NK-92 (cell line): ENCODE results near the gene DUOX2.
"Not testable (repeated sequence)": the region's sequence is repeated elsewhere in the genome, so short reads cannot be mapped to it uniquely, and the experiment has no call there.

Experiments used
- DNase-seq: peaks from one replicate; lab custom pipeline; 2025; ENCODE audit not compliant: unreplicated experiment; lab: John Stamatoyannopoulos, UW

The DUOX2 gene

DNA sequence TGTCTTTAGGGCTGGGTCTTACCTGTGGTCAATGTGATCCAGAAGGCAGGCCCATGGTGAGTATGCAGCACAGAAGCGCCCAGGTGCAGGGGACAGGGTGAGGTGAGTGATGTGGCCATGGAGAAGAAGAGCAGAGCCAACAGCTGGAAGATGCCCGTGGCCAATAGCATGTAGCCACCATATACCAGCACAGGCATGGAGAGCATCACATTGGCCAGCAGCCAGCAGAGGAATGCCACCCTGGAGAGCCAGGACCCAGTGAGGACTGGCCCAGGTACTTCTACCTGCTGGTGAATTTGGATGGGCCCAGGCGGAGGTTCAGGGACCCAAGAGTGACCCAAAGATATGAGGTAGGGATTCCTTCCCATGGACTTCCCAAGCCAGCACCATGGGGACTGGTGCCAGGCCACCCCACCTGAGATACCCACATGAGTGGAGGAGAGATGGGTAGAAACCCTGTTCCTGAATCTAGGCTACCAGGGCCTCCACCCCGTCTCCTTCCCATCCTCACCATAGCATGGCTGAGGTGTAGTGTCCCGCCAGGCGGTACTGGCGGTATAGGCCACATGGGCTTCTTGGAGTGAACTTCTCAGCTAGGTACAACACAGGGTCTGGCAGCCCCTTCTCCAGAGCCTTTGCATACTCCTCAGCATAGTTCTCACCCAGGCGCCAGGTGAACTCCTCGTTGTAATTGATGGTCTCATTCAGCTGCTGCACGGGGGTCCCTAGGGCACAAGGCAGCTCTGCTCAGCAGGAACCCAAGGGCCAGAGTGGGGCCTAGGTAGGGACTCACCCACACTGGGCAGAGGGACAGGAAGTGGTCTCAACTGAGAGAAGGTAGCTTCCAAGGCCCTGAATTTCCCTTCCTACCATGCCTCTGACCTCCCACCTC lies 6.4 kb upstream of the DUOX2 start:
- DNase-seq: no peak

DNA sequence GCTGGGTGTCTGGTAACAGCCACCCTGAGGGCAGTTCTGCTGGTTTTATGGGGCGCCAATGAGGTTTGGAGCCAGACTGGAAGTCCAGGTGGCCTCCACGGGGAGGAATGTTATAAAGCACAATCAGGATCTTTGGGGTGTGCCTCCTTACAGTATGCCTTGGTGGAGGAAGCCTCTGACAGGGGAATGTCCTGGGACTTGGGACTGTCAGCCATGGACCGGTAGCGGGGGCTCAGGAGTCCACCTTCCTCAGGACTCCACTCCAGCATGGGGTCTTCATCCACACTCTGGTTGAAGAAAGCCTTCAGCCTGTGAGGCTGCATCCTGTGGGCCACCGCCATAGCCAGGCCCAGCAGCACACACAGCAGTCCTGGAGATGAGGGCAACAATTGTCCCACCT lies 5.0 kb upstream of the DUOX2 start:
- DNase-seq: no peak

DNA sequence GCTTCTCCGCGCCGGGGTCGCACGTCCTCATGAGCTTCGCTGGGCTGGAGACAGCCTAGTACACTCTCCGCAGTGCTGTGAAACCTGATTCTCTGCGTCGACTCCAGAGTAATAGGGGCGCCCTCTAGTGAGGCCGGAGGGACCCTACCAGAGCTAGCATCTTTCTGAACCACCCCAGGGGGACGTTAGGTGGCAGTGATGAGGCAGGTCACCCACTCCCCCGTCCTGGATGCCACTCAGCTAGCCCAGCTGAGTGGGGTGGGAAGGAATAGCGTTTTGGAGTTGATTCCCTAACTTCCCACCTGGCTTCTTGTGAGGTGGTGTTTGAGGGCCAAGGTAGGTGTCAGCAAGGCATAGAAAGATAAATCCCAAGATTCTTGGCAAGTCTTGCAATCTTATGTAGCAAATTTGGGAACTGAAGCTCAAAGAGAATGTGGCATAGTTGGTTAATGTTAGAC lies 4.2 kb upstream of the DUOX2 start:
- no peak for DNase-seq

DNA sequence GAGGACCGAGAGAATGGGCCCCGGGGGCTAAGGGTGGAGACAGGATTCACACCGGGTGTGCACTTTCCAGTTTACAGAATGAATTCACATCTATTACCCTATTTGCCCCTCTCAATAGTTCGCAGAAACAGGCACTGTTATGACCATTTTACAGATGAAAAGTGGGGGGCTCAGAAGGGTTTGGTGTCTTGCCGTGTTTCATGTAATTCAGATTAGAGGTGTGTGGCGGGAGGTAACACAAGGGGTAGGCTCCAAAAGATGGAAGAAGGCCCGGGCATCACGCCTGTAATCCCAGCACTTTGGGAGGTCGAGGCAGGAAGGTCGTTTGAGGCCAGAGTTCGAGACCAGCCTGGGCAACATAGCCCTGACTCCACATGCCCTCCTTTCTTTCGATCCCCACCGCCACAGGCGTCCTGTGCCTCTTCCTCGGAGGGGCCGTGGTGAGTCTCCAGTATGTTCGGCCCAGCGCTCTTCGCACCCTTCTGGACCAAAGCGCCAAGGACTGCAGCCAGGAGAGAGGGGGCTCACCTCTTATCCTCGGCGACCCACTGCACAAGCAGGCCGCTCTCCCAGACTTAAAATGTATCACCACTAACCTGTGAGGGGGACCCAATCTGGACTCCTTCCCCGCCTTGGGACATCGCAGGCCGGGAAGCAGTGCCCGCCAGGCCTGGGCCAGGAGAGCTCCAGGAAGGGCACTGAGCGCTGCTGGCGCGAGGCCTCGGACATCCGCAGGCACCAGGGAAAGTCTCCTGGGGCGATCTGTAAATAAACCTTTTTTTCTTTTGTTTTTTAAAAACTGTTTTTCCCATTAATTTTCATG lies 3.5 kb upstream of the DUOX2 start:
- DNase-seq: no peak

DNA sequence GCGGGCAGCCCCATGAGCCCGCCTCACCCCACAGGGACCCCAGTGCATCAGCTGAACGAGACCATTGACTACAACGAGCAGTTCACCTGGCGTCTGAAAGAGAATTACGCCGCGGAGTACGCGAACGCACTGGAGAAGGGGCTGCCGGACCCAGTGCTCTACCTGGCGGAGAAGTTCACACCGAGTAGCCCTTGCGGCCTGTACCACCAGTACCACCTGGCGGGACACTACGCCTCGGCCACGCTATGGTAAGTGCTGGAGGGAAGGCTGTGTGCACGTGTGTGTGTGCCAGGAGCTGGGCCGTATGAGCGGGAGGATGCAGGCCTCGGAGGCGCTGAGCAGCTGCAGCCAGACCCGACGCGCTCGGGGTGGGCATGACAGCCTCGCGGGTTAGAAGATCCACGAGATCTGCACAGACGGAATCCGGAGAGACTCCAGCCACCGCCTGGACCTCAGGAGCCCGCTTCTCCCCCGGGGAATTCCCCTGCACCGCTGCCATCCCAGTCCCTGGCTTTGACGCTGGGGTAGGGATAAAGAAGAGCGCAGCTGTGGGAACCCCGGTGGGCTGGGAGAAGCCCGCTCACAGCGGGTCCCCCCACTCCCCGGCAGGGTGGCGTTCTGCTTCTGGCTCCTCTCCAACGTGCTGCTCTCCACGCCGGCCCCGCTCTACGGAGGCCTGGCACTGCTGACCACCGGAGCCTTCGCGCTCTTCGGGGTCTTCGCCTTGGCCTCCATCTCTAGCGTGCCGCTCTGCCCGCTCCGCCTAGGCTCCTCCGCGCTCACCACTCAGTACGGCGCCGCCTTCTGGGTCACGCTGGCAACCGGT lies 2.7 kb upstream of the DUOX2 start:
- no peak for DNase-seq

DNA sequence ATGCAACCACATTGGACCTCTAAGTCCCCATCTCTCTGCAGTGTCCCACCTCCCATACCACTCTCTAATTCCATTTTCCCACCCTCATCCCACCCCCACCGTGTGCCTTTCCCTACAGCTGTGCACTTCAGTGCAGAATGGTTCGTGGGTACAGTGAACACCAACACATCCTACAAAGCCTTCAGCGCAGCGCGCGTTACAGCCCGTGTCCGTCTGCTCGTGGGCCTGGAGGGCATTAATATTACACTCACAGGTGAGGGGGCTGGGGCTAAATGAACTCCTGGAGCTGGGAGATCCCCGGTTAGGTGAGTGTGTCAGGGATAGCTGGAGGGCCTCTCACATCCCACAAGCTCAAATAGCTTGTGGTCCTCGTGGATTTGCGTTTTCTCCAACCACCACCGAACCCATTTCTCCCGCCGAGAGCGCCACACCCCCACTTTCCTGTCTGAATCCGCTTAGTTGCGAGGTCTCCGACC lies 2.1 kb upstream of the DUOX2 start:
- no peak for DNase-seq

DNA sequence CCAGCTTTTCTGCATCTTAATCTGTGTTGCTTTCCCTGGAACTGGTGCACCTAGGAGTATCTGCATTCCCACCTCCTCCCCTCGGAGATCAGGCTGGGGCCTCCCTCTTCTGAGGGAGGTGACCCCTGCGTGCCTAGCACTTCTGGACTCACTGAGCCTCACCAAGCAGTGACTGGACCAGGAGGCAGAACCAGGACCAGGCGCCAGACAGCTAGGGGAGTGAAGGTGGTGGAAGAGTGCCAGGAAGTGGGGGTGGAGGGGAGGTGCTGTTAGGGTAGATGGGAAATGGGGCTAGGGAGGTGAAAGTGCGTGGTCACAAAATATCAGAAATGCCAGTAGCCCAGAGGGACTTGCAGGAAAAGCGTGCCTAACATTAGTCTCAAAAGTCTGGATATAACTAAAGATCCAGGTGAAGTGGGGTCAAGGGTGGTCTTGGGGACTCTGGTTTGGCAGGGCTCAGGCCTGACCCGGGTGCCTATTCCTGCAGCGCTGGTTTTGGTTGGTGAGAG lies 1.4 kb upstream of the DUOX2 start:
- DNase-seq: no peak

DNA sequence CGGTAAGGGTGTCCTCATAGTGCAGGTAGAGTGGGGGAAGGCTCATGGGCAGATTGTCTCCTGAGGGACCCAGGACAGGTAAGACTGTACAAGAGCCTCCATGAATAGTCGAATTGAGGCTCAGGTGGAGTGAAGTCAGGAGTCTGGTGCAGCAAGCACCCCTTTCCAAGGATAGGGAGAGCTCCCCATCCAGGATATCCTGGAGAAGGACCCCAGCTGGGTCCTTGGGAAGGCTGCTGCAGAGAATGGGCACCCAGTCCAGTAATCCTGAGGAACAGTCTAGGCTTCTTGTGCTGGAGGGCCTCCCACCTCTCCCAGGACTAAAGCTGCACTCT lies 746 bp upstream of the DUOX2 start:
- DNase-seq: no peak

DNA sequence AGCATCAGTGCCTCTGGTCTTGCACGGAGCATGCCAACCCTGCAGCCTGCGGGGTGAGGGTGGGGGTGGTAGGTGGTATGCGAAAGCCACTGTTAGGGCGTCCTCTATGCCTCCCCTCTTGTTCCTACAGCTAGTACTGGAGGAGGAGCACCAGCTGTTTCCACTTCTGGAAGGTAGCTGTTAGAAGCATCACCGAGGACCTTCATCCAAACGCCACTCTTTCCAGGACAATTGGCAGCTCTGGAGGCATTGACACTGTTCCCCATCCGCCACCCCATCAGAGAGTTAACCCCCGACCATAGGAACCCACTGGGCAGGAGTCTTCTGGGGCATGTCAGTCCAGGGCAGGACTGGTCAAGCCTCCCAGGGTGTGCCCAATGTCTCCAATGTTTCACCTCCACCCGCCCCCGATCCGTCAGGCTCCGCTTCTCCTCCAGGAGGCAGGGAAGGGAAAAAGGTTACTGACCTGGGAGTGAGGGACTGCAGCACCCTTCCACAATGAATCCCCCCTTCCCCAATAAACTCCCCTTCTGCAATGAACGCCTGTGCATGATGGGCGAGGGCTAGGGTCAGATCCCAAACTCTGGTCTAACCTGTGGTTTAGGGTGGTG lies 487 bp downstream of the DUOX2 start:
- no peak for DNase-seq

DNA sequence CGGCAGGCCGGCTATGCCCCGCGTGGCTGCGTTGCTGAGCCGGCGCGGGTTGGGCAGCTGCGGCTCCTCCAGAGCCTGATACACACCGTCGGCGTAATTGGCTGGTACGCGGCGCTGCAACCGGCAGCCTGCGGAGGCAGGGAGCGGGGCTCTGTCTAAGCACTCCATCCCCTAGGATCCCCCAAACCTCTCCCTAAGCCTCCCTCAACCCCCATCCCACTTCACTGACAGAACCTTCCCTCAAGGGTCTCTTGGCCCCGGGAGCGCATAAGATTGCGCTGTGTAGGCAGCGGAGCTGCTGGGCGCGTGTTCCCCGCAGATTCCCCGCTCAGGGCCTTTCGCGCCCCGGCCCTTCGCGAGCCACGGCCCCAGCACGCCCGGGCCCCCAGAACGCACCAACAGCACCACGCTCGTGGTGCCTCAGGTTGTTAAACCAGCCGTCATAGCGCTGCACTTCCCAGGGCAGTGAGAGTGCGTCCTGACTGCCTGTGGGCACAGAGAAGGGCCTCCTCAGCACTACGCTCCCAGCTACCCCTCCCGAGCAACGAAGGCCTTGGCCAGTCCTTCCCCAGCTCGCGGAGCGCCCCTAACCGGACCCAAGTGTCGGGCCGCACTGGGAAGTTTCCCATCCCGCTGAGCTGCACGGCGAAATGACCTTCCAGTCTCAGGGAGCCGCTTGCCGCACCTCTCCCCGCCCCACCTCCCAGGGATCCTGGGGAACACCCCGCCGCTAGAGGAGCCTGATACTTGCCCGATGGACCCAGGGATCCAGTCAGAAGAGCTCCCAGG lies 1.2 kb downstream of the DUOX2 start:
- DNase-seq: no peak

DNA sequence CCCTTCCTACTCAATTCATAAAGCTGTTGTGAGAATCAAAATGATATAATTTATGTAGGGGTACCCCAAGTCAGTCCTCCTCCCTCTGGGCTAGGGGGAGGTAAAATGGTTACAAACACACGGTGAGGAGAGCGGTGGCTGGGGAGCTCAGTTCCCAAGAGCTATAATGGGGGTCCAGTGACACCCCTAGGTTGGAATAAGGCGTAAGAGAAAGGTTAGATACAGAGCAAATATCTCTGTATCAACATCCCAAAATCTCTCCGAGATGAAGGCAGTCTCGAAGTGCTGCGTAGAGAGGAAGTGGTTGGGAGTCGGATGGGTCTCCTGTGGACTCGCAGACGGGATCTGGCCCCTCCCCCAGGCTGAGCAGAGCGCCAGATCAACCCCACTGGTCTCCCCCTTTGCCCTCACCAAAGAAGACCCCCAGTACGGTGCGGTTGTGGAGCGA lies 1.8 kb downstream of the DUOX2 start:
- no peak for DNase-seq

DNA sequence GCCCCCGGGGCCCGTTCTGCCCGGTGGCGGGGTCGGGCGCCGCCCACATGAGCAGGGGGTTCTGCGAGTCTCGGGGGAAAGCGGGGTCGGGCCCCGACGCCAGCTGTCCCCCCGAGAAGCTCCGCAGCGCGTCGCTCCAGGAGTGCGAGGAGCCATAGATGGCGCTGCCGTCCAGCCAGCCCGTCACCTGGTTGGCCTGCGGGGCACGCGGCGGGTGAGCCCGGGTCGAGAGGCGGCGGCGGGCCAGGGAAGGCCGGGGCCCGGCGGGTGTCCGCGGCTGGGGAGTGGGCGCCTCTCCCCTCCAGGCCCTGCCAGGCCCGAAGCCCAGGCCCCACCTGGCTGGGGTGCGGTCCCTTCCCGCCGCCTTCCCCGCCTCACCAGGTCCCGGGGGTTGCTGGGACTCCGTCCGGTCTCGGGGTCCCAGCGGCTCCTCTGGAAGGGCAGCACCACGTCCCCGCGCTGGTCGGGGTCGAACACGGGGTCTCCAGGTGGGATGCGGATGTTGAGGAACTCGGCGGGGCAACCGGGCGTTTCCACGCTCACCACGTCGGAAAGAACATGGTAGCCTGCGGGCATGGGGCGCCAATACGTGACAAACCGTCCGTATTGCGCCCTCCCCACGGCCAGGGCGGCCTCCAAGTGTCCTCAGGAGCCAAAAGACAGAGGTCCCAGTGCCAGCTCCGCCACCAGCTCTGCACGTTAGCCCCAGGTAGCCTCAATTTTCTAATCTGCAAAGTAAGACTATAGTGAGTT lies 2.4 kb downstream of the DUOX2 start:
- no peak for DNase-seq

DNA sequence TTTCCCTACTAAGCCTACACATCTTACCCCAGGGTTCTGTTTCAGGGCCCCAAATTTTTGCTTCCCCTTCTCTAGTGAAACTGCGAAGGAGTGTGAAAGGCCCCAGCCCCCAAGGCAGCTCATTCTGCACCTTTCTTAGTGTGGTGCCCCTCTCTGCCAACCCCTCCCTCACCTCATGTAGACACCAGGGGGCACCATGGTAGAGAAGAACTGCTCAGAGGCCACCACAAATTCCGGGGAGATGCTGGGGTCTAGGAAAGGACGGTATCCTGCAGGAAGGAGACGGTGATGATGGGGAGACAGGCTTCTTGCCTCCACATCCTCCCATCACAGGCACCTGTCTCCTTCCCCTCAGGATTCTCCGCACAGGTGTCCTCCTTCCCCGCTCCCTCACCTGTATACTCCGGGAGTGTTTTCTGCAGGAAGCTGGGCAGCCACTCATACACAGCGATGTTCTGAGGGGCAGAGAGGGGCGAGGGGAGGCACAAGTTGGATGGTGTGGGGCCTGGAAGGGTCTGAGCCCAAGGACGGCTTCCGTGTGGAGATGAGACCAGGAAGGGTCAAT lies 3.6 kb downstream of the DUOX2 start:
- no peak for DNase-seq

DNA sequence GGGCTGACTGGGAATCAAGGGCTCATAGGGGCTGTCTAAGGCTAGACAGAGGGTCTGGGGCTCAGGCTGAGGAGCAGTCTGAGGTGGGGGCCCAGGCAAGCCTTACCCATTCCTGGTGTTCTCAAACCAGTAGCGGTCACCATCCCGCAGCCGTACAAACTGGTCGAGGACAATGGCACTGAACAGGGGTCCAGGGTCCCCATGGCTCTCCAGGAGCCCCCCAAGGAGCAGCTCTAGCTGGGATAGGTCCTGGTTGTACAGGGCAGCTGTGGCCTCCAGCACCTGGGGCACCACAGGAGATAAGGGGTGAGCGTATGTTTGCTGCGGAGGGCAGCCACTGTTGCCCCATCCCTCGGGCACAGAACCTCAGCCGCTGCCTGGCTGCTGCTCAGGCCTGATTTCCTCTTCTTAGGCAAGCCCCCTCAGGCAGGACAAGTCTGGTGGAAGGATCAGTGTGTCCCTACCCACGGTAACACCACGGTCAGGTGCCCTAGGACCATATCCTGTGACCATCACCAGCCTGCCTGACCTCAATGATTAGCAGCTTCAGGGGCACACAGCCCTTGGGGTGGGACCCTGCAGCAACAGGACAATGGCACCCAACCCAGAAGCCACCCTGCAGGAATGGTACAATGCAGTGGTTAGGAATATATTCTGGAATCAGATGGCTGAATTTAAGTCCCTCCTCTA lies 5.9 kb downstream of the DUOX2 start:
- no peak for DNase-seq

DNA sequence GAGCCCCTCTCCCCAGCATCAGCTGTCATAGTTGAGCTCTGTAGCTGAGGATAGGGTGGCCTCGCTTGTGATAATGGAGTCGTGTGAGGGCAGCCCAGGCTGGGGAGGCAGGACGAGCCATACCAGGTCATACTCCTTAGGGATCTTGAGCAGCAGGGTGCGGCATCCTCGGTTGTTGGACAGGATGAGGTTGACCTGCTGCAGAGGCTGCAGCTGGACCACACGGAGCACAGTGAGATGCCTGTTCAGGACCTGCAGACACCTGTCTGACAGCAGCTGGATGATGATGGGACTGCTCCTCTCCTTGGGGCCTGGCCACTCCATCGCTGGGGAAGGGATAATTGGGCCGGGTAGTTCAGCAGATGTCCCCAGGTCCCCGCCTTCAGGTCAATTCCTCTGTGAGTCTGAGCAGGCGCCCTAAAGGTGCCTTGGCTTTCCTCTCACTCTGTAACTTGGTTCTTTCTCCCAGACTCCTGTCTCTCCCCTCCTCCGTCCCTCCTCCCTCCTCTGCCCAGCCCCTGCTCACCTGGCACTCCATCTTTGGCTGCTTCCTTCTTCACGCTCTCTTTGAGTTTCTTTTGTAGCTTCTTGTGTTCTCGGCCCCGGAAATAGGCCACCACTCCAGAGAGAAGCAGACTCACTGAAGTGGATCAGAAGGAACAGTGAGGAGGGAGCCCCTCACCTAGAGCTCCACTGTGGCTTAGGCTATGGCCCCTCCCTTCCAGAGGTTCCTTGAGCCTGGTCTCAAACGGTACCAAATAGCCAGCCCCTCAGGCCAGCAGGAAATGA lies 7.8 kb downstream of the DUOX2 start:
- DNase-seq: no peak

DNA sequence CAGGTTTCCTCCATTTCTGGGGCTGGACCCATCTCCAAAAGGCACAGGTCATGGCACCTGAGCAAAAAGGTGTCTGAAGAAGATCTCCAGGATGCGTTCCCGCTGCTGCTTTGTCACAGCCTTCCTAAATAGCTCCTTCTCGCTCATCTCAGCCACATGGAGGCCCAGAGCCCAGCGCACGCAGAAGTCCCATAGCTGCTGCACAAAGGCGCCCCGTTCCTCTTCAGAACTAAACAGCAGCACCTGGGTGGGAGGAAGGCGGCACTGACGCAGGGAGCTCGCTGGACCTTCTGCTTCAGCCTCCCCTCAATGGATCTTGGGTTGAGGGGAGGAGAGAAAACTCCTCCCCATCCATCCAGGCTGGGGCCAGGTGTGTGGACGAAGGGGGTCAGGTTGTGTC lies 8.4 kb downstream of the DUOX2 start:
- DNase-seq: no peak

DNA sequence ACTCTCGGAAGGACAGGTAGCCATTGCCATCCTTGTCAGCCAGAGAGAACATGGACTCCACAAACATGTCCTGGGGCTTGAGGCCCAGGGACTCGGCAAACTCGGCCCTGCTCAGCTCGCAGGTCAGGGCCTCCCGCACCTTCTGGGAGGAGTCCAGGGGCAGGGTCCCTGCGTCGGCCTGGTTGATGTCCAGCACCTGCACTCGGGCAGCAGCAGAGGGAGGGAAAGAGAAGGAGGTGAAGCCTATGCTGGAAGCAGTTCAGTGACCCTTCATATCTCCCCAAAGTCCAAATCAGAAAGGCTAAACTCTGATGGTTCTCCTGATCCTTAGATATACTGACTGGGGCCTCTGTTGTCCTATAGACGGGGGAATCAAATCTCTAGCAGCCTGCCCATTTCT lies 9.8 kb downstream of the DUOX2 start:
- not testable (repeated sequence) for DNase-seq
